ENCODE data around the gene OSBP2. TPM values are rescaled to one million over a fixed set of nuclear protein-coding genes. Genes with fewer than 3 reads are reported as not detected.
A peak's percentile ranks its signal among the peaks of the same experiment; 100 is the strongest.

Gene OSBP2
- total RNA-seq, 1 experiment from 2014 or later = 7.1 TPM

GRCh38 chr22:30827646-30828045, 133.0 kb downstream of the OSBP2 start:
- no peak overlapping the region for H3K27ac ChIP-seq
- TF ChIP-seq CTCF (conservative IDR thresholded peaks at IDR 0.05) (no peak), EZH2 (IDR thresholded peaks at IDR 0.05; ENCODE audit: low read depth) (no peak)
- H3K36me3 ChIP-seq (ENCODE audit: low read depth) = no peaks in the 10 kb centered on the region
- H3F3A ChIP-seq (ENCODE audit: insufficient read depth, low read depth) = peaks cover 27% of the 10 kb centered on the region
- H2AFZ ChIP-seq = no peak overlapping the region
- no peaks in the 10 kb centered on the region for H3K9me3 ChIP-seq (ENCODE audit: insufficient read depth, low read depth)
- H4K20me1 ChIP-seq (ENCODE audit: insufficient read depth) = no peaks in the 10 kb centered on the region
- intact Hi-C loops (cut with micrococcal nuclease; ENCODE audit: unreplicated experiment) = no loop called here
- no peaks in the 10 kb centered on the region for H3K79me2 ChIP-seq (ENCODE audit: low read depth)
- no TSS peak for BruUV-seq (replicated peaks)
- DNase-seq = no peak
- no peaks in the 10 kb centered on the region for H3K27me3 ChIP-seq (ENCODE audit: insufficient read depth, low read depth)
- H3K4me1 ChIP-seq (replicated peaks; ENCODE audit: insufficient read depth) = peaks cover 35% of the 10 kb centered on the region
- CTCF ChIA-PET = no interaction called here
- no peaks in the 10 kb centered on the region for H3K9me2 ChIP-seq (ENCODE audit: insufficient read depth)
- H3K4me2 ChIP-seq = no peak overlapping the region
- H3K4me3 ChIP-seq = no peak overlapping the region
- POLR2A ChIA-PET (ENCODE audit: unreplicated experiment) = no interaction called here

- Histone ChIP-seq H3K4me3 (no peak overlapping the region), H2AFZ (no peak overlapping the region), H3K9me2 (ENCODE audit: insufficient read depth) (no peaks in the 10 kb centered on the region), H4K20me1 (ENCODE audit: insufficient read depth) (no peaks in the 10 kb centered on the region), H3K4me2 (no peak overlapping the region), H3K27ac (peak overlapping the region; percentile 98; the same call in 1 of the 2 replicates), H3K27me3 (ENCODE audit: insufficient read depth, low read depth) (no peaks in the 10 kb centered on the region), H3K79me2 (ENCODE audit: low read depth) (no peaks in the 10 kb centered on the region), H3F3A (ENCODE audit: insufficient read depth, low read depth) (peaks cover 26% of the 10 kb centered on the region), H3K4me1 (replicated peaks; ENCODE audit: insufficient read depth) (peaks cover 43% of the 10 kb centered on the region), H3K9me3 (ENCODE audit: insufficient read depth, low read depth) (no peaks in the 10 kb centered on the region), H3K36me3 (ENCODE audit: low read depth) (no peaks in the 10 kb centered on the region)
- CTCF ChIA-PET = no interaction called here
- intact Hi-C loops (cut with micrococcal nuclease; ENCODE audit: unreplicated experiment) = no loop called here
- TF ChIP-seq EZH2 (IDR thresholded peaks at IDR 0.05; ENCODE audit: low read depth) (no peak), CTCF (conservative IDR thresholded peaks at IDR 0.05) (no peak)
- BruUV-seq (replicated peaks) = no TSS peak
- DNase-seq = no peak
- POLR2A ChIA-PET (ENCODE audit: unreplicated experiment) = no interaction called here
Observed at GRCh38 chr22:30828187-30829155, 133.8 kb downstream of the OSBP2 start.

- Histone ChIP-seq H3K9me3 (ENCODE audit: insufficient read depth, low read depth) (no peaks in the 10 kb centered on the region), H3K4me2 (peak overlapping the region; percentile 67), H3K79me2 (ENCODE audit: low read depth) (no peaks in the 10 kb centered on the region), H3K4me3 (no peak overlapping the region; the same call in 1 of the 2 replicates), H3K9me2 (ENCODE audit: insufficient read depth) (no peaks in the 10 kb centered on the region), H3F3A (ENCODE audit: insufficient read depth, low read depth) (peaks cover 21% of the 10 kb centered on the region), H3K36me3 (ENCODE audit: low read depth) (no peaks in the 10 kb centered on the region), H3K27ac (peak overlapping the region; percentile 98), H3K27me3 (ENCODE audit: insufficient read depth, low read depth) (no peaks in the 10 kb centered on the region), H2AFZ (no peak overlapping the region), H4K20me1 (ENCODE audit: insufficient read depth) (no peaks in the 10 kb centered on the region), H3K4me1 (replicated peaks; ENCODE audit: insufficient read depth) (peaks cover 44% of the 10 kb centered on the region)
- peak; percentile 87 to 99 for DNase-seq
- ChIA-PET CTCF (no interaction called here), POLR2A (ENCODE audit: unreplicated experiment) (interaction anchor here (0.6 kb wide), 1 partner anchor 424 kb away, joined by 3 read pairs; no protein-coding TSS in a partner anchor)
- intact Hi-C loops (cut with micrococcal nuclease; ENCODE audit: unreplicated experiment) = loop anchor here (1.0 to 2.0 kb wide), 4 partner anchors 27 to 90 kb away; no protein-coding TSS in a partner anchor
- no peak for TF ChIP-seq EZH2 (IDR thresholded peaks at IDR 0.05; ENCODE audit: low read depth)
- no peak for TF ChIP-seq CTCF (conservative IDR thresholded peaks at IDR 0.05)
- BruUV-seq (replicated peaks) = no TSS peak
Observed at GRCh38 chr22:30829901-30830550, 135.4 kb downstream of the OSBP2 start.

Data from PC-9 (cell line).